GM23338 (cell line): Measurements from ENCODE around the gene LRRC8B.

ENCODE experiments used
- CREB1 ChIP-seq: fragments of 250-450 bp; sonication (Bioruptor Pico); IDR thresholded peaks from 2 replicates; pipeline ENCODE4 v1.5.0; 2020; ENCODE audit warnings: low read depth, mild to moderate bottlenecking, moderate library complexity
- ETS1 ChIP-seq: IDR thresholded peaks from 2 replicates; pipeline ENCODE4 v1.6.1; 2016; ENCODE audit warnings: antibody characterized with exemption
- EZH2 ChIP-seq: fragments of 200-600 bp; sonication (generic); IDR thresholded peaks from one replicate; pipeline ENCODE4 v1.8.0; 2017; ENCODE audit warnings: antibody characterized with exemption, mild to moderate bottlenecking, low read depth; ENCODE audit not compliant: unreplicated experiment
- EZH2phosphoT487 ChIP-seq: fragments of 200-600 bp; sonication (generic); IDR thresholded peaks from one replicate; pipeline ENCODE4 v1.8.1; 2018; ENCODE audit warnings: antibody characterized with exemption; ENCODE audit not compliant: unreplicated experiment
- JUNB ChIP-seq: IDR thresholded peaks from one replicate; pipeline ENCODE4 v1.6.1; 2016; ENCODE audit warnings: antibody characterized with exemption; ENCODE audit not compliant: unreplicated experiment
- NANOG ChIP-seq: IDR thresholded peaks from 2 replicates; pipeline ENCODE4 v1.6.1; 2016; ENCODE audit warnings: antibody characterized with exemption, borderline replicate concordance
- POLR2AphosphoS5 ChIP-seq: IDR thresholded peaks from 2 replicates; pipeline ENCODE4 v1.6.1; 2016; ENCODE audit warnings: antibody characterized with exemption, low read depth
- TF ChIP-seq, protein P1 (sequence below), 2 experiments: fragments of 200-600 bp in 1 of 2; sonication (generic) in 1 of 2; conservative IDR thresholded peaks; 2 replicates each; pipeline versions ENCODE4 v1.5.1 to v1.6.1; 2016 to 2017; ENCODE audit warnings: antibody characterized with exemption in 2 of 2, low read depth in 2 of 2, mild to moderate bottlenecking in 2 of 2, moderate library complexity in 1 of 2

DNA sequence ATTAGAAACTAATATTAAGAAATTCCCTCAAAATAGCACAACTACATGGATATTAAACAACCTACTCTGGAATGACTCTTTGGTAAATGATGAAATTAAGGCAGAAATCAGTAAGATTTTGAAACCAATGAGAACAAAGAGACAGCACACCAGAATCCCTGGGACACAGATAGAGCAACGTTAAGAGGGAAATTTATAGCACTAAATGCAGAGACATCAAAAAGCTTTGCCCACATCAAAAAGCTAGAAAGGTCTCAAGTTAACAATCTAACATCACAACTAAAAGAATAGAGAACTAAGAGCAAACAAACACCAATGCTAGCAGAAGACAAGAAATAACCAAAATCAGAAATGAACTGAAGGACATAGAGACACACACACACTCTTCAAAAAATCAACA, 48.6 kb upstream of the LRRC8B start:
- TF ChIP-seq, protein P1, sequence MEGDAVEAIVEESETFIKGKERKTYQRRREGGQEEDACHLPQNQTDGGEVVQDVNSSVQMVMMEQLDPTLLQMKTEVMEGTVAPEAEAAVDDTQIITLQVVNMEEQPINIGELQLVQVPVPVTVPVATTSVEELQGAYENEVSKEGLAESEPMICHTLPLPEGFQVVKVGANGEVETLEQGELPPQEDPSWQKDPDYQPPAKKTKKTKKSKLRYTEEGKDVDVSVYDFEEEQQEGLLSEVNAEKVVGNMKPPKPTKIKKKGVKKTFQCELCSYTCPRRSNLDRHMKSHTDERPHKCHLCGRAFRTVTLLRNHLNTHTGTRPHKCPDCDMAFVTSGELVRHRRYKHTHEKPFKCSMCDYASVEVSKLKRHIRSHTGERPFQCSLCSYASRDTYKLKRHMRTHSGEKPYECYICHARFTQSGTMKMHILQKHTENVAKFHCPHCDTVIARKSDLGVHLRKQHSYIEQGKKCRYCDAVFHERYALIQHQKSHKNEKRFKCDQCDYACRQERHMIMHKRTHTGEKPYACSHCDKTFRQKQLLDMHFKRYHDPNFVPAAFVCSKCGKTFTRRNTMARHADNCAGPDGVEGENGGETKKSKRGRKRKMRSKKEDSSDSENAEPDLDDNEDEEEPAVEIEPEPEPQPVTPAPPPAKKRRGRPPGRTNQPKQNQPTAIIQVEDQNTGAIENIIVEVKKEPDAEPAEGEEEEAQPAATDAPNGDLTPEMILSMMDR (conservative IDR thresholded peaks at IDR 0.05; ENCODE audit: low read depth in 2 of 2): no peak
- TF ChIP-seq POLR2AphosphoS5: no peak
- no peak for TF ChIP-seq ETS1
- no peak for TF ChIP-seq EZH2
- no peak for TF ChIP-seq JUNB
- no peak for TF ChIP-seq CREB1
- TF ChIP-seq NANOG: no peak
- no peak for TF ChIP-seq EZH2phosphoT487
